Hepatocyte (in vitro differentiated cells): ENCODE results near the gene STON1. TPM values are rescaled to one million over a fixed set of nuclear protein-coding genes. Genes with fewer than 3 reads are reported as not detected.

Experiments
- DNase-seq: peaks from one replicate; pipeline ENCODE4 v3.0.0-alpha.2; 2016; ENCODE audit warnings: low spot score
- H2AFZ ChIP-seq: fragments of 200-600 bp; sonication (generic); 2 replicates; pipeline ENCODE4 v1.6.0; 2016; ENCODE audit warnings: antibody characterized with exemption, mild to moderate bottlenecking
- H3K27ac ChIP-seq: fragments of 200-600 bp; sonication (generic); 2 replicates; pipeline ENCODE4 v1.5.1; 2016; ENCODE audit warnings: mild to moderate bottlenecking
- H3K27me3 ChIP-seq: fragments of 200-600 bp; sonication (generic); 2 replicates; pipeline ENCODE4 v1.6.1; 2016
- H3K36me3 ChIP-seq: fragments of 200-600 bp; sonication (generic); replicated peaks from 2 replicates; pipeline ENCODE4 v1.5.1; 2016; ENCODE audit warnings: low read depth; ENCODE audit not compliant: insufficient read depth
- H3K4me1 ChIP-seq: fragments of 200-600 bp; sonication (generic); 2 replicates; pipeline ENCODE4 v1.5.1; 2016; ENCODE audit warnings: mild to moderate bottlenecking, moderate library complexity; ENCODE audit not compliant: insufficient read depth
- H3K4me2 ChIP-seq: fragments of 200-600 bp; sonication (generic); 2 replicates; pipeline ENCODE4 v1.6.0; 2016
- H3K4me3 ChIP-seq: fragments of 200-600 bp; sonication (generic); 2 replicates; pipeline ENCODE4 v1.5.1; 2016; ENCODE audit warnings: mild to moderate bottlenecking
- H3K79me2 ChIP-seq: fragments of 200-600 bp; sonication (generic); 2 replicates; pipeline ENCODE4 v1.6.0; 2017; ENCODE audit warnings: mild to moderate bottlenecking
- H3K9me2 ChIP-seq: fragments of 200-600 bp; sonication (generic); replicated peaks from 2 replicates; pipeline ENCODE4 v1.6.0; 2017; ENCODE audit warnings: mild to moderate bottlenecking; ENCODE audit not compliant: insufficient read depth
- H3K9me3 ChIP-seq: fragments of 200-600 bp; sonication (generic); 2 replicates; pipeline ENCODE4 v1.5.1; 2016; ENCODE audit warnings: low read depth, mild to moderate bottlenecking
- H4K20me1 ChIP-seq: fragments of 200-600 bp; sonication (generic); 2 replicates; pipeline ENCODE4 v1.6.0; 2016; ENCODE audit warnings: mild to moderate bottlenecking; ENCODE audit not compliant: insufficient read depth, poor library complexity, severe bottlenecking
- EZH2 ChIP-seq: fragments of 200-600 bp; sonication (generic); IDR thresholded peaks from 2 replicates; pipeline ENCODE4 v1.6.1; 2016; ENCODE audit warnings: antibody characterized with exemption, mild to moderate bottlenecking, borderline replicate concordance
- EZH2phosphoT487 ChIP-seq: fragments of 200-600 bp; sonication (generic); IDR thresholded peaks from one replicate; pipeline ENCODE4 v1.6.1; 2018; ENCODE audit warnings: antibody characterized with exemption, mild to moderate bottlenecking, low read depth, moderate library complexity; ENCODE audit not compliant: unreplicated experiment, severe bottlenecking
- WGBS: methylation state at CpG from one replicate; pipeline ENCODE4 v1.1.6; 2016; ENCODE audit warnings: low lambda C conversion rate; ENCODE audit errors: missing lambda C conversion rate; 5-methylcytosine and 5-hydroxymethylcytosine counted together
- polyA plus RNA-seq: library from polyadenylated mRNA; unstranded; fragments of >200 nt; fragmentation: Nextera tagmentation; extraction: Ambion mirVana; gene quantifications from 2 replicates; pipeline ENCODE4 v1.2.1, GENCODE V29; 2016
- total RNA-seq: library from RNA; depleted of rRNA; stranded (reverse); fragments of >200 nt; gene quantifications from 2 replicates; pipeline ENCODE4 v1.2.3, GENCODE V29; 2014
- TF ChIP-seq, protein P1 (sequence below): fragments of 200-600 bp; sonication (generic); IDR thresholded peaks from 2 replicates; pipeline ENCODE4 v1.5.1; 2016; ENCODE audit warnings: antibody characterized with exemption, mild to moderate bottlenecking; ENCODE audit not compliant: poor library complexity

The STON1 gene
- total and polyA plus RNA-seq, 2 experiments from 2014 or later, result 12.2 to 22.0 TPM

DNA sequence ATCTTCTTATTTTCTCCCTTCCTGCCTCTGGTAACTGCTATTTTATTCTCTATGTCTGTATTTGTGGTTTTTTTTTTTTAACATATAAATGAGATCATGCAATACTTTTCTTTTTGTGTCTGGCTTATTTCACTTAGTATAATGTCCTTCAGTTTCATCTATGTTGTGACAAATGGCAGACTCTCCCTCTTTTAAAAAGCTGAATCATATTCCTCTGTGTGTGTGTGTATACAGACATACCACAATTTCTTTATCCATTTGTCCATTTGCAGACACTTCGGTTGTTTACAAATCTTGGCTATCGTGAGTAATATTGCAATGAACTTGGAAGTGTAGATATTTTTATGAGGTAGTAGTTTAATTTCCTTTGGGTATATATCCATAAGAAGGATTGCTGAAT is 94.7 kb downstream of the STON1 start:
- Histone ChIP-seq H2AFZ (no peak overlapping the region), H3K27me3 (no peaks in the 10 kb centered on the region), H3K4me3 (no peak overlapping the region), H3K79me2 (no peaks in the 10 kb centered on the region), H4K20me1 (no peaks in the 10 kb centered on the region), H3K4me1 (no peaks in the 10 kb centered on the region), H3K27ac (no peak overlapping the region), H3K9me3 (no peaks in the 10 kb centered on the region), H3K4me2 (no peak overlapping the region), H3K36me3 (no peaks in the 10 kb centered on the region), H3K9me2 (no peaks in the 10 kb centered on the region)
- no peak for DNase-seq
- WGBS, result 86% methylated on average over 2 of the region's 2 CpGs
- TF ChIP-seq, protein P1, sequence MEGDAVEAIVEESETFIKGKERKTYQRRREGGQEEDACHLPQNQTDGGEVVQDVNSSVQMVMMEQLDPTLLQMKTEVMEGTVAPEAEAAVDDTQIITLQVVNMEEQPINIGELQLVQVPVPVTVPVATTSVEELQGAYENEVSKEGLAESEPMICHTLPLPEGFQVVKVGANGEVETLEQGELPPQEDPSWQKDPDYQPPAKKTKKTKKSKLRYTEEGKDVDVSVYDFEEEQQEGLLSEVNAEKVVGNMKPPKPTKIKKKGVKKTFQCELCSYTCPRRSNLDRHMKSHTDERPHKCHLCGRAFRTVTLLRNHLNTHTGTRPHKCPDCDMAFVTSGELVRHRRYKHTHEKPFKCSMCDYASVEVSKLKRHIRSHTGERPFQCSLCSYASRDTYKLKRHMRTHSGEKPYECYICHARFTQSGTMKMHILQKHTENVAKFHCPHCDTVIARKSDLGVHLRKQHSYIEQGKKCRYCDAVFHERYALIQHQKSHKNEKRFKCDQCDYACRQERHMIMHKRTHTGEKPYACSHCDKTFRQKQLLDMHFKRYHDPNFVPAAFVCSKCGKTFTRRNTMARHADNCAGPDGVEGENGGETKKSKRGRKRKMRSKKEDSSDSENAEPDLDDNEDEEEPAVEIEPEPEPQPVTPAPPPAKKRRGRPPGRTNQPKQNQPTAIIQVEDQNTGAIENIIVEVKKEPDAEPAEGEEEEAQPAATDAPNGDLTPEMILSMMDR, result no peak
- TF ChIP-seq EZH2phosphoT487 (no peak), EZH2 (no peak)

DNA sequence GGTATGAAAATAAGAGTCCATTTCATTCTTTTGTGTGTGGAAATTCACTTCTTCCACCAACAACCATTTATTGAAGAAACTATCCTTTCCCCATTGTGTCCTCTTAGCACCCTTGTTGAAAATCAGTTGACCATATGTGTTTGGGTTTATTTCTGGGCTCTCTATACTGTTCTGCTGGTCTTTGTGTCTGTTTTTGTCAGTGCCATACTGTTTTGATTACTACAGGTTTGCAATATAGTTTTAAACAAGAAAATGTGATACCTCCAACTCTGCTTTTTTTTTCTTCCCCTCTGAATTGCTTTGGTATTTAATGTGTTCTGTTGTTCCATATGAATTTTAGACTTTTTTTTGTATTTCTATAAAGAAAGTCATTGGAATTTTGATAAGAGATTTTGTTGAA is 96.1 kb downstream of the STON1 start:
- H3K27ac ChIP-seq, result no peak overlapping the region
- TF ChIP-seq EZH2 (no peak), EZH2phosphoT487 (no peak)
- TF ChIP-seq, protein P1, result no peak
- no peak for DNase-seq
- no peaks in the 10 kb centered on the region for H4K20me1 ChIP-seq
- no peaks in the 10 kb centered on the region for H3K9me2 ChIP-seq
- no peaks in the 10 kb centered on the region for H3K27me3 ChIP-seq
- H3K4me3 ChIP-seq, result no peak overlapping the region
- H3K4me2 ChIP-seq, result no peak overlapping the region
- H3K36me3 ChIP-seq, result no peaks in the 10 kb centered on the region
- H2AFZ ChIP-seq, result no peak overlapping the region
- H3K9me3 ChIP-seq, result no peaks in the 10 kb centered on the region
- no peaks in the 10 kb centered on the region for H3K4me1 ChIP-seq
- H3K79me2 ChIP-seq, result no peaks in the 10 kb centered on the region

DNA sequence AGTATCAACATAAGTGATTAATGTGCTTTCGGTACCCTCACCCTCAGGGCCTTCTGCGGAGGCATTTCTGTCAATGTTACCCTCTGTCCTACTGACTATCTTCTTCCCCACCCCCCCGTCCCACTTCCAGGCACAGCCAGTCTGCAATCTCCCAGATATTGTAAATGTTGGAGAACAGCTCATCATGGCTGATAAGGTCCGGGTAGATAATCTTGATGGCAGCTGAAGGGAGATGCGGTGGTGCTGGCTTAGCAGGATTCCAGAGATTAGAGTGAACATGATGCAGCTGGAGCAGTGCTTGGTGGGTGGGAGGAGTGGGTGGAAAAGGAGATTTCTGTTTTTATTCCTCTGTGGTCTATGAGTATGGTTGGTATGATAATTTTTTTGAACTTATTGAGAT is 103.2 kb downstream of the STON1 start:
- H2AFZ ChIP-seq, result no peak overlapping the region
- no peak overlapping the region for H3K4me2 ChIP-seq
- no peaks in the 10 kb centered on the region for H4K20me1 ChIP-seq
- H3K36me3 ChIP-seq, result no peaks in the 10 kb centered on the region
- no peak for DNase-seq
- no peak overlapping the region for H3K4me3 ChIP-seq
- no peaks in the 10 kb centered on the region for H3K27me3 ChIP-seq
- H3K4me1 ChIP-seq, result no peaks in the 10 kb centered on the region
- no peak overlapping the region for H3K27ac ChIP-seq
- 26% methylated on average over 5 of the region's 5 CpGs for WGBS
- no peak for TF ChIP-seq EZH2
- TF ChIP-seq EZH2phosphoT487, result no peak
- TF ChIP-seq, protein P1, result no peak
- H3K9me2 ChIP-seq, result no peaks in the 10 kb centered on the region
- H3K9me3 ChIP-seq, result no peaks in the 10 kb centered on the region
- no peaks in the 10 kb centered on the region for H3K79me2 ChIP-seq

DNA sequence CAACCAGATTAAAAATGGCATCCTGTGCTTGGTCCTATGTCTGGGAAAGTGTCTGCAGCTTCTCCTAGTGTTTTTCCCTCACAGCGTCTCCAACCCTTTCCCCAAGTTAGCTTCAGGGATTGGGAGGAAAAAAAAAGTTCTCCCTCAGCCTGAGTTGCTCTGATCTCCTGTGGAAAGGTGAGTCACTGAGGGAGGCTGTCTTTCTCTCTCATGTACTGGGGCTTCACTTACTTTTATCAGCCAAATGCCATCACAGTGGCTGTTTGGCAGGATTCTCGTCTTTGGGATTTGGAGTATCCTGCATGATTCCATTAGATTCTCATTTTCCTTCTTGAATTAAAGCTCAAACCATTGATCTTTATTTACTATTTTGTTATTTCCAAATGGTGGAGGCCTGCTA is 105.8 kb downstream of the STON1 start:
- H3K79me2 ChIP-seq, result no peaks in the 10 kb centered on the region
- no peaks in the 10 kb centered on the region for H3K4me1 ChIP-seq
- H3K27me3 ChIP-seq, result no peaks in the 10 kb centered on the region
- H3K27ac ChIP-seq, result no peak overlapping the region
- no peaks in the 10 kb centered on the region for H3K36me3 ChIP-seq
- TF ChIP-seq, protein P1, result no peak
- TF ChIP-seq EZH2phosphoT487 (no peak), EZH2 (no peak)
- no peak for DNase-seq
- H3K4me2 ChIP-seq, result no peak overlapping the region
- no peaks in the 10 kb centered on the region for H4K20me1 ChIP-seq
- WGBS, result 79% methylated on average over 2 of the region's 2 CpGs
- no peak overlapping the region for H2AFZ ChIP-seq
- H3K9me2 ChIP-seq, result no peaks in the 10 kb centered on the region
- H3K9me3 ChIP-seq, result no peaks in the 10 kb centered on the region
- H3K4me3 ChIP-seq, result no peak overlapping the region
